Mesothelial cell of epicardium (in vitro differentiated cells): Measurements from ENCODE around the gene MRPL20. TPM values are rescaled to one million over a fixed set of nuclear protein-coding genes. Genes with fewer than 3 reads are reported as not detected.
A peak's percentile ranks its signal among the peaks of the same experiment; 100 is the strongest.

ENCODE experiments used
- DNase-seq, 2 experiments: peaks; one replicate each; pipeline ENCODE4 v3.0.0; 2021; ENCODE audit warnings: low spot score in 2 of 2; ENCODE audit not compliant: unreplicated experiment in 2 of 2
- H3K27ac Mint-ChIP-seq: 2 replicates; pipeline ENCODE4 v1.8.0; 2021; ENCODE audit warnings: mixed read lengths
- H3K27me3 Mint-ChIP-seq: 2 replicates; pipeline ENCODE4 v1.8.0; 2021; ENCODE audit warnings: low read depth, mixed read lengths
- H3K36me3 Mint-ChIP-seq: 2 replicates; pipeline ENCODE4 v1.8.0; 2021; ENCODE audit warnings: mixed read lengths
- H3K4me1 Mint-ChIP-seq: 2 replicates; pipeline ENCODE4 v1.8.0; 2021; ENCODE audit warnings: mixed read lengths
- H3K4me3 Mint-ChIP-seq: 2 replicates; pipeline ENCODE4 v1.8.0; 2021; ENCODE audit warnings: mild to moderate bottlenecking, moderate library complexity, mixed read lengths
- H3K9me3 Mint-ChIP-seq: 2 replicates; pipeline ENCODE4 v1.8.0; 2021; ENCODE audit warnings: mixed read lengths
- total RNA-seq: library from RNA; stranded (reverse); gene quantifications from 3 replicates; pipeline ENCODE4 v1.2.1, GENCODE V29; 2021
- TF ChIP-seq, protein P1 (sequence below): fragments of 200-600 bp; sonication (generic); IDR thresholded peaks from one replicate; pipeline ENCODE4 v1.5.0; 2021; ENCODE audit warnings: antibody characterized with exemption; ENCODE audit not compliant: unreplicated experiment

The MRPL20 gene
- total RNA-seq, 1 donor from 2014 or later = 94.7 TPM

DNA sequence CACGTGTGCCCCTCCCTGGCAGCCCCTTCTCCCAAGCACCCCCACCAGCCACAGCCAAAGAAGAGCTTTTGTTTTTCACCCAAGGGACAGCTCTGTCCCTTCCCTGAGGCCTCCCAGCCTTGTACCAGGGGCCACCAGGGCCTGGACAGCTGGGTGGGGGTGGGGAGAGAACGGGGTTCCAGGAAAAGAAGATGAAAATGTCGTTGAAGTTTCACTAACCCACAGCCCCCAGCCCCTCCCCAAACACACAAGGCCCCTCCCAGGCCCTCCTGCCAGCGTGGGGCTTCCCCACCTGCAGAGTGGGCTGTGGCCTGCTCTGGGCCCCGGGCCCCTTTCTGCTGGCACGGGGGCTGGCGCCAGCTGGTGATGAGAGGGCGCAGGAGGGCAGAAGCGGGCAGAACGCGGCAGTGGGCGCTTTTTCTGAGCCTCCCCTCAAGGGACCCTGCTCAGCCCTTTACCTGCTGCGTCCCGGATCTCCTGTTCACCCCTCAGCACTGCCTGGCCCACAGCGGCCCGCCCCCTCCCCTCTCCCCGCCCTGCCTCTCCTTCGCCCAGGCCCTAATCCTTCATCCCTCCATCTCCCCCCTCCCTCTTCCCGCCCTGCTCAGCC, 19.5 kb upstream of the MRPL20 start:
- H3K9me3 Mint-ChIP-seq = no peaks in the 10 kb centered on the region
- no peaks in the 10 kb centered on the region for H3K36me3 Mint-ChIP-seq
- H3K27me3 Mint-ChIP-seq = no peaks in the 10 kb centered on the region
- H3K27ac Mint-ChIP-seq = peak overlapping the region; percentile 82
- TF ChIP-seq, protein P1, sequence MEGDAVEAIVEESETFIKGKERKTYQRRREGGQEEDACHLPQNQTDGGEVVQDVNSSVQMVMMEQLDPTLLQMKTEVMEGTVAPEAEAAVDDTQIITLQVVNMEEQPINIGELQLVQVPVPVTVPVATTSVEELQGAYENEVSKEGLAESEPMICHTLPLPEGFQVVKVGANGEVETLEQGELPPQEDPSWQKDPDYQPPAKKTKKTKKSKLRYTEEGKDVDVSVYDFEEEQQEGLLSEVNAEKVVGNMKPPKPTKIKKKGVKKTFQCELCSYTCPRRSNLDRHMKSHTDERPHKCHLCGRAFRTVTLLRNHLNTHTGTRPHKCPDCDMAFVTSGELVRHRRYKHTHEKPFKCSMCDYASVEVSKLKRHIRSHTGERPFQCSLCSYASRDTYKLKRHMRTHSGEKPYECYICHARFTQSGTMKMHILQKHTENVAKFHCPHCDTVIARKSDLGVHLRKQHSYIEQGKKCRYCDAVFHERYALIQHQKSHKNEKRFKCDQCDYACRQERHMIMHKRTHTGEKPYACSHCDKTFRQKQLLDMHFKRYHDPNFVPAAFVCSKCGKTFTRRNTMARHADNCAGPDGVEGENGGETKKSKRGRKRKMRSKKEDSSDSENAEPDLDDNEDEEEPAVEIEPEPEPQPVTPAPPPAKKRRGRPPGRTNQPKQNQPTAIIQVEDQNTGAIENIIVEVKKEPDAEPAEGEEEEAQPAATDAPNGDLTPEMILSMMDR = no peak
- DNase-seq = no peak
- H3K4me1 Mint-ChIP-seq = peaks cover 47% of the 10 kb centered on the region
- H3K4me3 Mint-ChIP-seq = peak overlapping the region; percentile 46

DNA sequence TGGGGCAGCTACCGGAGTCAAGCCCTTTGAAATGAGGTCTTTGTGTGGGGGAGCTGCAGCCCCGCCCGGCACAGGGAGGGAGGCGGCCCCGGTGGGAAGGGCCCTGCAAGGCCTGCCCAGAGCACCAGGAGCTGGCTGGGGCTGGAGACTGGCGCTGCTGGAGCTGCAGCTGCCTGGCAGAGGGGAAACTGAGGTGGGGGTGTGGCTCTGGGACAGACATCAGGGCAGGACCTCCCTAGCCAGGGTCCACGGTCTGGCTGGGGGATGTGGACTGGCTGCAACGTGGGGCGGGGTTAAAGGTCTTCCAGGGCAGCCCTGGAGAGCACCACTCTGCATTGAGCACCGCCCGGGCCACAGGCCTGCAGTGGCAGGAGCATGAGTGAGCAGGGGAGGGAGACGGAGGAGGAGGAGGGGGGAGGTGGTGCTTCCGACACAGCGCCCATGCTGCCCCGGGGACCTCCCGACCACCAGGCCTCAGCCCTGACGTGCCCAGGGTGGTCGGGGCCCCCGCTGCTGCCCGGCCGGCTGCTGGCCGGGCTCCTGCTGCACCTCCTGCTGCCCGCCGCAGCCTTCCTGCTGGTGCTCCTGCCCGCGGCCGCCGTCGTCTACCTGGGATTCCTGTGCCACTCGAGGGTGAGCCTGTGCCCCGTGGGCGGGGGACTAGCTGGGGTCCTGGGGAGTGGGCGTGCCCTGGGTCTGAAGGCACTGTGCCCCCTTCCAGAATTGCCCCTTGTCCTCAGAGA, 18.8 kb upstream of the MRPL20 start:
- Mint-ChIP-seq H3K27ac (peak overlapping the region; percentile 85), H3K9me3 (no peaks in the 10 kb centered on the region), H3K4me3 (peak overlapping the region; percentile 46), H3K4me1 (peaks cover 47% of the 10 kb centered on the region), H3K36me3 (no peaks in the 10 kb centered on the region), H3K27me3 (no peaks in the 10 kb centered on the region)
- TF ChIP-seq, protein P1 = no peak
- DNase-seq = no peak

DNA sequence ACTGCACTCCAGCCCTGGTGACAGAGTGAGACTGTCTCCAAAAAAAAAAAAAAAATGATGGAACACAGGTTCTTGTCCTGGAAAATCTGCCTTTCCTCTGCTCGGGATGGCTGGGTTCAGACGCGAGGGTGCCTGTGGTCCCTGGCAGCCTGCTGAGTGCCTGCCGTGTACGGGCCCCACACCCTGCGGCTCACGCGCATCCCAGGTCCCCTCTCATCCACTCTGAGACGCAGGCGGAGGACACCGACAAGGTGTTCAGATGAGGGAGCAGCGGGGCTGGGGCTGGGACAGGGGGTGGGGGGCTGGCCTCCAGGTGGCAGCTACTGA, 18.3 kb upstream of the MRPL20 start:
- H3K27ac Mint-ChIP-seq = peak overlapping the region; percentile 77
- DNase-seq = no peak
- H3K9me3 Mint-ChIP-seq = no peaks in the 10 kb centered on the region
- no peaks in the 10 kb centered on the region for H3K36me3 Mint-ChIP-seq
- TF ChIP-seq, protein P1 = no peak
- H3K27me3 Mint-ChIP-seq = no peaks in the 10 kb centered on the region
- H3K4me1 Mint-ChIP-seq = peaks cover 43% of the 10 kb centered on the region
- peak overlapping the region; percentile 26 for H3K4me3 Mint-ChIP-seq

DNA sequence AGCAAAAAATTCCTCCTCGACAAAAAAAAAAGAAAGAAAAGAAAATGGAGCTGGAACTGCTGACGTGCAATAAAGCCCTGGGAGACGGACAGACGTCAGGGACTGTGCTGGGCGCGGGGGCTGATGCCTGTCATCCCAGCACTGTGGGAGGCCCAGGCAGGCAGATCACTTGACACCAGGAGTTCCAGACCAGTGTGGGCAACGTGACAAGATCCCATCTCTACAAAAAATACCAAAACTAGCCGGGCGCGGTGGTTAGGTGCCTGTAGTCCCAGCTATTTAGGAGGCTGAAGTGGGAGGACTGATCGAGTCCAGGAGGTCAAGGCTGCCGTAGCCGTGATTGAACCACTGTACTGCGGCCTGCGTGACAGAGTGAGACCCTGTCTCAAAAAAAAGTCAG, 17.6 kb upstream of the MRPL20 start:
- H3K27ac Mint-ChIP-seq = peak overlapping the region; percentile 77
- H3K4me3 Mint-ChIP-seq = no peak overlapping the region
- TF ChIP-seq, protein P1 = no peak
- no peaks in the 10 kb centered on the region for H3K36me3 Mint-ChIP-seq
- peaks cover 37% of the 10 kb centered on the region for H3K4me1 Mint-ChIP-seq
- H3K9me3 Mint-ChIP-seq = no peaks in the 10 kb centered on the region
- H3K27me3 Mint-ChIP-seq = no peaks in the 10 kb centered on the region
- DNase-seq = no peak

DNA sequence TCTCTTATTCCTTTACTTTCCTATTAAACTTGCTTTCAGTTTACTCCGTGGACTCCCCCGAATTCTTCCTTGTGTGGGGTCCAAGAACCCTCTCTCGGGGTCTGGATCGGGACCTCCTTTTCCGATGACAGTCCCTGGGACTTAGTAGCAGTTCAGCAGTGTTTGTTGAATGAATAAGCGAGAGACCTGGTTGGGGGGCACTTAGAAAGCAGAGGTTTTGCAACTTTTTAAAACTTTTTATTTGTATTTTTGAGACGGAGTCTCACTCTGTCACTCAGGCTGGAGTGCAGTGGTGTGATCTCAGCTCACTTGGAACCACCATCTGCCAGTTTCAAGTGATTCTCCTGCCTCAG, 16.1 kb upstream of the MRPL20 start:
- TF ChIP-seq, protein P1 = no peak
- no peak for DNase-seq
- H3K27me3 Mint-ChIP-seq = no peaks in the 10 kb centered on the region
- peaks cover 36% of the 10 kb centered on the region for H3K4me1 Mint-ChIP-seq
- H3K36me3 Mint-ChIP-seq = no peaks in the 10 kb centered on the region
- no peaks in the 10 kb centered on the region for H3K9me3 Mint-ChIP-seq
- H3K27ac Mint-ChIP-seq = peak overlapping the region; percentile 96
- H3K4me3 Mint-ChIP-seq = no peak overlapping the region
